GM18502 (cell line): ENCODE data around the gene LMO4.

Experiments
- ATAC-seq: cut with Tn5 transposase; IDR thresholded peaks from one replicate; pipeline ENCODE4 v1.9.1; 2021; ENCODE audit warnings: mild to moderate bottlenecking; ENCODE audit not compliant: unreplicated experiment, poor library complexity

Gene LMO4

DNA sequence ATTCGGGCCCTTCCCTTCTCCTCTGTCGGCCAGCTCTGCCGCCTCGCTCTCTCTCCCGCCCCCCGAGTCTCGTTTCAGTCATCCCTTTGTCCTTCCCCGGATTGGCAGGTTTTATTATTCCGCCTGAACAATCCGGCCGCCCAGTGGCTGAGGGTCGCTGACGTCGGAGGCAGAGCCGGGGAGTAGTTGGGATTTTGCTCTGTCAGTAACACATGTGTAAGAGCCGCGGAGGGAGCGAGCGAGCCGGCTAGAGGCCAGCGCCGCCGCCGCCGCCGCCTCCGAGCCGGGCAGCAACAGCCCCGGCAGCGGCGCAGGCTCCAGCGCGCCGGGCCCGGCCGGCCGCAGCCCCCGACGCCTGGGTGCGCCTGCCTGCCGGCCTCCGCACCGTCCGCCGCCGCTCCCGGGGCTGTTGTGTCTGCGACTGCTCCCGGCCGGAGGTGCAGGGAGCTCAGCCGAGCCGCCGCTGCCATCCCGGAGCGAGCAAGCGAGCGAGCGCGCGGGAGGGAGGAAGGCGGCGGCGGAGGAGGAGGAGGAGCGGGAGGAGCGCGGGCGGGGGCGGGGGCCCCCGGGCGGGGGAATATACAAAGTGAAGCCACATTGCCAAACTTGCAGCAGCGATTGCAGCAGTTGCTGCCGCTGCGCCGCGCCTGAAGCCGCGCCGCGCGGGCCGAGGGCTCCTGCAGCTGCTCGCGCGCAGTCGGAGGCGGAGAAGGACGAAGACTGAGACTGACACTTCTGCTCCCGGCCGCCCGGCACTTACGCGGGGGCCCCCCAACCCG, at the start of gene LMO4:
Gene LMO4 (plus strand): TSS at position 609 of the 779 bp plus-strand sequence. CDS start 3,136 bp downstream, outside the sequence.
- ATAC-seq, result peak; percentile 86

DNA sequence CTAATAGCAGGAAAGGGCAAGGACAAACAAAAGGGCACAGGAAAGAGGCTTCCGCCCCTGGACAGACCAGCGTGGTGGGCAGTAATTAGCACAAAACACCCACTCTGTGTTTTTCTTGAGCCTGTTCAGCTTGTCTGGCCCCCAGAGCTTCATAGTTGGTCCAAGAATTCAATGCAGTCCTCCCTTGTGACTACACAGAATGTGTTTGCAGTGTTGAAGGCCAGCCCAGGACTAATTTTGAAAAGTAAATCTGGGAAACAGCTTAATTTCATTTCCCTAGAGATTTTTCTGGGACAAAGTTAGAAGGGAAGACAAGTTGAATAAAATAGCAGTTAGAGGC, 49.2 kb upstream of the LMO4 start:
- no peak for ATAC-seq

- no peak for ATAC-seq
These were observed 48.6 kb upstream of the LMO4 start for GRCh38 chr1:87279966-87280535.

DNA sequence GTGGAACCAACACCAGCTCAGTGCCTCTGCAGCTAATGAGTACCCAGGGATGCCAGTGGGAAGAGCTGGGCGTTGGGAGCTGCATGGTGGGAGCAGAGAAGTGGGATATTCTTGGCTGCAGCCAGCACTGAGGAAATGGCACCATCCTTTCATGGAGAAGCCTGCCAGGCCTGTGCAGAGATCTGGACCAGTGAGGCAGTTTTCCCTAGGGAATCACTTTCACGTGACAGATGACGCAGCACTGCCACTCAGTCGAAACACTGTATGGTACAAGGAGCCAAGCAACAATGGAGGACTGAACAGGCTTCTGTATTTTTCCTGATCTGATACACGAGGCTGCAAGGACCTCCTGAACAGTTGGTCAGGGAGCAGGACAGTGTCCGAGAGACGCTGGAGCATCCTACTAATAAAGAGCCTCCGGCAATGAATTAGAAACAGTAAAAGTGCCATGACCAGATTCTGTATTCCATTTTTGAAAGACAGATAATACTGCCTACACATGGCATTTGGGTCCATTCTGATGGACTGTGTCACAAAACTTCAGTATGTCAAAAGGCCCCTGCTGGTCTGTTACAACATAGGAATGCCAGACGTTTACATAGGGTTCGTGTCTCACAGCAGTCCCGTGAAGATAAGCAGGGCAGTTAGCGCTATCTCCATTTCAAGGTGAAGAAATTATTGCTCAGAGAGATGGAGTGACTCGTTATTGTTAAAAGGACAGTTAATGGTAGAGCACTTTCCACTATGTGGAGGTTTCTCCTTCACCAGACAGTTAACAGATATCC, 44.0 kb upstream of the LMO4 start:
- no peak for ATAC-seq

DNA sequence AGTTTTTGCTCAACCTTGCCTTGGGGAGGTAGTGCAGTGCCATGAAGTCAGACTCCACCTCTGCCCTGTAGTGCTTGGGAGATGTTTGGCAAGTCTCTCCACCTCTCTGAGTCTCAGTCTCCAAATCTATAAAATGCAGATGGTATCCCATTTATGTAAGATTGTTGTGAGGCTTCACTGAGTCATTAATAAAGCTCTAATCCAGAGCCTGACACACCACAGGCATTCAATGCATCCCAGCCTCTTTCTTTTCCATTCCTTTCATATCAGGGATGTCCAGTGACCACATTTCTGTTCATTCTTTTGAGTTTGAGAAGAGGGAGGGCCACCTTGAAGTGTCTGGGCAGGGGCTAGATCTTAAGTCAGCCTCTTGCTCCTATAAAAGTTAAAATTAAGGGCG, 37.6 kb upstream of the LMO4 start:
- no peak for ATAC-seq

DNA sequence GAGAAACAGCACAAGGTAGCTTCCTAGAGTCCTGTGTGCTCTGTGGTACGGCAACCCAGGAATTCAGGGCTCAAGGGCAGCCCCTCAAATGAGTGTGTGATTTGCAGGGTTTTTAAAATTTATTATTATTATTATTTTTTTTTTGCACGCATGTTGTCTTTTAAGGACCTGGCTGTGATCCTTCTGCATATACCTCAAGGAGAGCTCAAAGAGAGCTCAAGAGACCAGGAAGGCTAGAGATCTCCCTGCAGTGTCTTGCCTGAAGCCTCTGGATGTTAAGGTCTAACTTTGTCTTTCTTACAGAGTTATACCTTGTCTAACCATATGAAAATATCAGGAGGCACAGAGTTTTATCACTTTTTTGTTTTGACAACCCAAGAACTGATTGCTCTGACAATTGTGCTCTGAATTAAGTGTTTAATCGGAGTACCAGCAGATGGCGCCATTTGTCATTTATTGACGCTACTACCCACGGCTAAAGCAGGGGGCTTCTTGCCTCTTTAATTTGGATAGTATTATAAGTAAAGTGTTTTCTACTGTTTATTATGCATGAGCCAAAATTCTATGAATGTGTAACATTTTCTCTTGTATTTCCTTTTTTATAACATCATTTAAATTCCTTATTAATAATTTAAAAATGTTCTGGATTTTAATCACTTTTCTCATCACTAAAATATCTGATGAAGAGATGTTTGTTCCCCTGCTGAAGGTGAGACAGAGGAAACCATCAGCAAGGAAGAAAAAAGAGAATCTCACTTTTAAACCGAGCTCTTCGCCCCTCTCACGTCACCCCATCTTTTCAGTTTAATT, 35.8 kb upstream of the LMO4 start:
- no peak for ATAC-seq

DNA sequence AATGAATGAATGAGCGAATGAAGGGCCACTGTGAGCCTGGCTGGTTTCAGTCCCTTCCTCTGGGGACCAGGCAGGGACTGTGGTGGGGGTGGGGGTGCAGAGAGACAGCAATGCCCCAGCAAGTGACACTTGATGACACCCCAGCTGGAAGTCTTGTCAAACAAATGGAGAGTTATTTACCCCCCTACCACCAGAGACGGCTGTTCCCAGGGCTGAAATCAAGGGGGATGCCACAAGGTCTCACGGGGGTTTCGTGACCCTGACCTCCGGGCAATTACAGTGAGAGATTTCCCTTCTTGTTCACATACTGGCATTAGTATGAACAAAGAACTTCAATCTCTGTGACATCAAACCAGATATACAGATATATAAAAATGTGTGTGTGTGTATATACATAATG, 34.0 kb upstream of the LMO4 start:
- no peak for ATAC-seq

DNA sequence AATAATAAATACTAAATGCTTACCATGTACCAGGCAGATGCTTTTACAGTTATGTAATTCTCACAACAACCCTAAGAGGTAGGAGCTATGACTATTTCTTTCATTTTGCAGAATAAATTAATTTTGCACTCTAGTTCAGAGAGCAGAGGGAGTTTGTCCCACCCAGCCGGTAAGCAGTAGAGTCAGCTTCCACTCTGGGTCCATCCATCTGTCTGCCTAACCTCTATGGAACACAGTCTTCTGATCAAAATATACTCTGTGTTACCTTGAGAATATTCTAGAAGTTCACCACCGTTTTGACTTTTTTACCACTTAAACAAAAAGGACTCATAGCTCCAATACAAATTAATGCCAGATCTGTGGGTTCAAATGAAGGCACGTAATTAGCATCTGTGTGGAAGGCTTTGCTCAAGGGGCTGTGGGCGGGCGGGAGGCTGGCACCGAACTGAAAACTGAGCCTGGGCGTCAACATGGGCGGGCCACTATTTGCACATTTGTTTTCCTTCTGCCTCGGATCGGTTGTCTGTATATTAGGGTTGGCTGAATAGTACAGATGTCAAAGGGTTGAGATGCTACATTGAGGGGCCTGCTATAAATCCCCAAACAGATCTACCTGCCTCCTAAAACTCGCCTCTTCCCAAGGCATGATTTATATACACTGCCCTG, 33.1 kb upstream of the LMO4 start:
- no peak for ATAC-seq

DNA sequence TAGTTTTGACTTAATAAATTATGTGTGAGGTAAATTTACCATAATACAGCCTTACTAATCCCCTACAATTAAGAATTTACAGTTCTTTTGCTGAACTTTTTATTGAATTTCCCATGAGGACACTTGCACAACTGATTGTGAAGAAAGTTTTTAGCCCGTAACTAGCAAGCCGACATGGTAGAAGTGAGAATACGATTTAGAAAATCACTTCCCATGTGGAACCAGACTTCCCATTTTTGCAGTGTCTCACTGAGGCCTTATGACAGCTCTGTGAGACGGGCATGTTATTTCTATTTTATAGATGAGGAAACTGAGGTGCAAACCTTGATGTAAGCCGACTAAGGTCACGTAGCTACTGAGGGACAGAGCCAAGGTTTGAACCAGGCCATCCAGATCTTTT, 32.5 kb upstream of the LMO4 start:
- no peak for ATAC-seq

- ATAC-seq, result no peak
These were observed 29.0 kb upstream of the LMO4 start for GRCh38 chr1:87299661-87300060.

DNA sequence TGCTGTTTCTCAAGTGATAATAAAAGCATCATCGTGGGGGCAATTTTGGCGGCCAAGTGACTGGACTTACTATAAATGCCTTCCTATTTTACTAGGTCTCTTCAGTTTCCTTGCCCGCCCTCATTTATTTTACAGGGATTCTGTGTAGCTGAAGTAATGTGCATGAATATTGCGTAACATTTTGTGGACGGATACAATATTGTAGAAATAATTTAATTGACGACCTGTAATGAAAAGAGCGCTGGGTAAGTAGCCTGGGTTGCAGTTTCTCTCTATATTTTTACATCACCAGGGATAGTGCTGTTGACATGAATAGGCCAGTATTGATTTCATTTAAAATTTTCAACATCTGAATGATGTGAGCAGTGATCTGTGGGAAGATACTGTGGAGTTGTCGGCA, 28.1 kb upstream of the LMO4 start:
- no peak for ATAC-seq

- ATAC-seq, result no peak
These were observed 23.5 kb upstream of the LMO4 start for GRCh38 chr1:87305151-87305550.

- no peak for ATAC-seq
These were observed 22.9 kb upstream of the LMO4 start for GRCh38 chr1:87305762-87306161.

DNA sequence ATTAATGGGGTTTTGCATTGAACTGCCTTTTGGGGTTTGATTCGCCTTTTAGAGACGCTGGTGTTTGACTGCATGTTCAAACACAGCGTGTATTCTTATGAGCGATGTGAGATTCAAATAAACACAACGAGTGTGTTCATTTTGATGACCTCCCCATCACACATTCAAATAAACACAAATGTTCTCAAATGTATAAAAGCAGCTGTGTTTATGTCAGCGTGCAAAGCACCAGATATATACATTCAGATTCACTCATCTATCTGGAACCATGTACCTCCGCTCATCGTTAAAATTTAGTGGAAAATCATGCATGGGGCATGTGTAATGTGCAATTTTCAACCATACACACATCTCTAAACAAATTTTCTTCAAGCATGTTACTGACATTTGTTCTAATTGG, 21.4 kb upstream of the LMO4 start:
- no peak for ATAC-seq

GRCh38 chr1:87307931-87308330, 20.7 kb upstream of the LMO4 start:
- ATAC-seq, result no peak

DNA sequence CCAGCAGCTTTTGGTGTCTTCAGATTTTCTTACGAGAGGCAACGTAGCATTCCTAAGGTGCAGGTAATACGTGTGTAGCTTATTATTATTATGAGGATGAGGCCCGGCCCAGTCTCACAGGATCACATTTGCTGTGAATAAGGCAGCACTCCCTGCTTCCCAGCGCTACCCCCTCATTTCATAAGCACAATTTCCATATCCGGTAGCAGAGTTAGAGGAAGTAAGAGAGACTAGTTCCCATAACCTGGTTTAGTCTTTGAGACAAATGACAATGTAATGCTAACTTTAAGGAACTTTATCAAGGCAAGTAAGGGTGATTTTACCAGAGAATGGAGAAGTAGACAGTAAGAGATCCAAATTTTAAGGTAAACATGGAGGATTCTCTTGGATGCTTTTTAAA, 14.6 kb upstream of the LMO4 start:
- no peak for ATAC-seq

DNA sequence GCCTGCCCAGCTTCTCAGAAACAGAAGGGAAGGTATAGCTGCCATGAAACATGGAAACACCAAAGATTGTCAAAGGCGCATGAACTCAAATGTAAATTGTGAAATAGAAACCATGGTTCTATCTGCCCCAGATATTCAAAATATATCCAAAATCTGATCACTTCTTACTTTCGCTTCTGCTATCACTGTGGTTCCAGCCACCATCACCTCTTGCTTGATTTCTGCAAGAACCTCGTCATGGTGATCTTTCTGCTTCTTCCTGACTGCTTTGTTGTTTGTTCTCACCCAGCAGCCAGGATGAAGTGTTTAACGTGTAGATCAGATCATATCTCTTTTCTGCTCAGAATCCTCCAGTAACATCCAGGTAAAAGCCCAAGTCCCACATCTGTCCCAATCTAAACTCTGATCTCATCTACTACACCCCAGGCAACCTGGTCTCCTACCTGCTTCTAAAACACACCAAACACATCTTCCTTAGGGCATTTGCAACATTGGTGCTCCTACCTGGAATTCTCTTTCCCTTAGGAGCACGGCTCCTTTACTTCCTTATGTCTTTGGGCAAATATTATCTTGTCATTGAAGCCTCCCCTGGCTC, 10.5 kb upstream of the LMO4 start:
- ATAC-seq, result peak; percentile 77

- no peak for ATAC-seq
These were observed 9.9 kb upstream of the LMO4 start for GRCh38 chr1:87318806-87319205.

DNA sequence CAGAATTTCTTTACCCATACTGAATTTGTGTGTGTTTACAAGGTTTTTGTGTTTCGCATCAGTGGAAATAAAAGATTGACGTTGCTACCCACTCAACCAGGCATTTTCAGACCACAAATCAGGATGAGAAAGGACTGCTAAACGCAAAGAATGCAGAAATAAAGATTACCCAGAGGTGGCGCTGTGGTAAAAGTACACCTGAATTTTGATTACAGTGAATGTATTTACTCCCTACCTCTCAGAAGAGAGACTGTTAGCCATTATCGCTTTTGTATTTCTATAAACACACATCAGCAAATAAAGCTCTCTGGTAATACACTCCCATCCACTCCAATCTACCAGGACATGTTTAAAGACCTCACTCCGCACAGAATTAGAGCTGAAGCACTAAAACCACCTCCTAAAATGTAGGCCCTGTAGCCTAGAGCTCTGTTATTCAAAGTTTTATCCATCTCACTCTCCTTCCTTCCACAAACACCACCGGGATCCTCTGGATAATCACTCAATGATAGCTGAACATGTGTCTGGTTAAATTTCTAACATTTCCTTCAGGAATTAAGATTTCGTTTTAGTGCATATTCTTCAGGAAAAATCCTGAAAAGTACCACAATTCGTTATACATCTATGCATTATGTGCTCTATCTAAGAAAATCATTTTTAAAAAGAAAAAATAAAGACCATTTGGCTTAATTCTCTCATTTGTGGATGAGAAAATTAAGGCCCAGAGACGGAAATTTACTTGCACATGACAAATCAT, 2.5 kb upstream of the LMO4 start:
- no peak for ATAC-seq
